GM18873 (cell line): Measurements from ENCODE around the gene IP6K3.

Experiments
- ATAC-seq: cut with Tn5 transposase; IDR thresholded peaks from one replicate; pipeline ENCODE4 v1.9.1; 2021; ENCODE audit warnings: mild to moderate bottlenecking, moderate library complexity, moderate number of reproducible peaks; ENCODE audit not compliant: unreplicated experiment, low FRiP score

The IP6K3 gene

GRCh38 chr6:33693186-33694105 is 53.3 kb downstream of the IP6K3 start:
- ATAC-seq = no peak

GRCh38 chr6:33692760-33693158 is 53.9 kb downstream of the IP6K3 start:
- ATAC-seq = no peak

- ATAC-seq = no peak
Measured at GRCh38 chr6:33692078-33692759, 54.5 kb downstream of the IP6K3 start.

GRCh38 chr6:33691456-33692077 is 55.1 kb downstream of the IP6K3 start:
- ATAC-seq = no peak

GRCh38 chr6:33690766-33691165 is 55.9 kb downstream of the IP6K3 start:
- ATAC-seq = no peak

- no peak for ATAC-seq
Measured at GRCh38 chr6:33689879-33690278, 56.8 kb downstream of the IP6K3 start.

- no peak for ATAC-seq
Measured at GRCh38 chr6:33689148-33689494, 57.6 kb downstream of the IP6K3 start.

- no peak for ATAC-seq
Measured at GRCh38 chr6:33688451-33689147, 58.1 kb downstream of the IP6K3 start.

GRCh38 chr6:33688006-33688405 is 58.7 kb downstream of the IP6K3 start:
- ATAC-seq = no peak

GRCh38 chr6:33686981-33687975 is 59.4 kb downstream of the IP6K3 start:
- no peak for ATAC-seq

- ATAC-seq = no peak
Measured at GRCh38 chr6:33686225-33686924, 60.3 kb downstream of the IP6K3 start.

- ATAC-seq = no peak
Measured at GRCh38 chr6:33685411-33686224, 61.1 kb downstream of the IP6K3 start.

GRCh38 chr6:33684983-33685382 is 61.7 kb downstream of the IP6K3 start:
- ATAC-seq = no peak

- no peak for ATAC-seq
Measured at GRCh38 chr6:33684428-33684896, 62.2 kb downstream of the IP6K3 start.

- ATAC-seq = no peak
Measured at GRCh38 chr6:33683576-33684427, 62.9 kb downstream of the IP6K3 start.

GRCh38 chr6:33683051-33683571 is 63.6 kb downstream of the IP6K3 start:
- ATAC-seq = no peak

- ATAC-seq = no peak
Measured at GRCh38 chr6:33682341-33682740, 64.4 kb downstream of the IP6K3 start.
